SH-SY5Y (cell line): ENCODE results near the gene RASGEF1C.

Experiments
- GATA2 ChIP-seq: IDR thresholded peaks from 2 replicates; pipeline ENCODE4 v1.6.1; 2011; ENCODE audit warnings: mild to moderate bottlenecking, low read depth, low read length
- GATA3 ChIP-seq: IDR thresholded peaks from 2 replicates; pipeline ENCODE4 v1.6.1; 2011; ENCODE audit warnings: low read depth, mild to moderate bottlenecking, low read length, moderate library complexity

GRCh38 chr5:180206993-180207392, 2.0 kb downstream of the RASGEF1C start:
- TF ChIP-seq GATA2 (no peak), GATA3 (no peak)
